ENCODE measurements around the gene PICK1.

GRCh38 chr22:38012604-38013072 is 44.6 kb upstream of the PICK1 start:
- TF ChIP-seq TAF1 (IDR thresholded peaks at IDR 0.05; ENCODE audit: low read depth) (no peak), MAX (IDR thresholded peaks at IDR 0.05) (no peak), EP300 (IDR thresholded peaks at IDR 0.05; ENCODE audit: borderline replicate concordance) (no peak), EGR1 (IDR thresholded peaks at IDR 0.05) (no peak)
